Neural cell (in vitro differentiated cells): ENCODE measurements around the gene SBSN. TPM values are rescaled to one million over a fixed set of nuclear protein-coding genes. Genes with fewer than 3 reads are reported as not detected.

Experiments used
- H2AFZ ChIP-seq: fragments of 200-600, 300-800 bp; sonication (generic), shearing (Covaris generic); 2 replicates; pipeline ENCODE4 v1.6.0; 2014; ENCODE audit warnings: low read depth, mild to moderate bottlenecking, antibody characterized with exemption, low read length, moderate library complexity
- H3F3A ChIP-seq: fragments of 200-600 bp; shearing (Covaris generic); 2 replicates; pipeline ENCODE4 v1.6.1; 2016; ENCODE audit warnings: mild to moderate bottlenecking, moderate library complexity, mixed read lengths, antibody characterized with exemption, low read length; ENCODE audit not compliant: insufficient read depth, poor library complexity, severe bottlenecking
- H3K27ac ChIP-seq: fragments of 200-600, 300-800 bp; sonication (generic), shearing (Covaris generic); 2 replicates; pipeline ENCODE4 v1.5.1; 2014; ENCODE audit warnings: mild to moderate bottlenecking, low read length, moderate library complexity
- H3K27me3 ChIP-seq: fragments of 300-800, 200-600 bp; sonication (generic), shearing (Covaris generic); 2 replicates; pipeline ENCODE4 v1.6.0; 2014; ENCODE audit warnings: mild to moderate bottlenecking, low read depth, low read length, moderate library complexity; ENCODE audit not compliant: insufficient read depth
- H3K36me3 ChIP-seq: fragments of 300-800, 200-600 bp; sonication (generic), shearing (Covaris generic); 2 replicates; pipeline ENCODE4 v1.5.1; 2014; ENCODE audit warnings: mild to moderate bottlenecking, antibody characterized with exemption, low read length, moderate library complexity; ENCODE audit not compliant: insufficient read depth
- H3K4me2 ChIP-seq: fragments of 300-800, 200-600 bp; sonication (generic), shearing (Covaris generic); 2 replicates; pipeline ENCODE4 v1.6.0; 2014; ENCODE audit warnings: mild to moderate bottlenecking, low read length
- H3K4me3 ChIP-seq: fragments of 300-800, 200-600 bp; sonication (generic), shearing (Covaris generic); 2 replicates; pipeline ENCODE4 v1.5.1; 2014; ENCODE audit warnings: mild to moderate bottlenecking, low read length, moderate library complexity
- H3K79me2 ChIP-seq: fragments of 200-600 bp; shearing (Covaris generic); replicated peaks from 2 replicates; pipeline ENCODE4 v1.6.0; 2014; ENCODE audit warnings: mild to moderate bottlenecking, low read length, moderate library complexity; ENCODE audit not compliant: insufficient read depth
- H3K9ac ChIP-seq: fragments of 300-800, 200-600 bp; sonication (generic), shearing (Covaris generic); 2 replicates; pipeline ENCODE4 v1.6.1; 2016; ENCODE audit warnings: mild to moderate bottlenecking, low read length, mixed read lengths
- H3K9me2 ChIP-seq: fragments of 200-600 bp; shearing (Covaris generic); 2 replicates; pipeline ENCODE4 v1.6.1; 2016; ENCODE audit warnings: mild to moderate bottlenecking, low read length, mixed read lengths; ENCODE audit not compliant: insufficient read depth
- H3K9me3 ChIP-seq: fragments of 200-600, 300-800 bp; sonication (generic), shearing (Covaris generic); 2 replicates; pipeline ENCODE4 v1.6.1; 2016; ENCODE audit warnings: mild to moderate bottlenecking, mixed run types, low read length, moderate library complexity, mixed read lengths
- H4K20me1 ChIP-seq: fragments of 200-600 bp; shearing (Covaris generic); 2 replicates; pipeline ENCODE4 v1.6.1; 2016; ENCODE audit warnings: mild to moderate bottlenecking, mixed run types; ENCODE audit not compliant: insufficient read depth
- EP300 ChIP-seq: fragments of 450-650 bp; conservative IDR thresholded peaks from 2 replicates; pipeline ENCODE4 v1.6.1; 2014; ENCODE audit warnings: antibody characterized with exemption, mild to moderate bottlenecking, moderate library complexity; ENCODE audit not compliant: poor library complexity, severe bottlenecking
- EZH2 ChIP-seq: fragments of 200-600, 300-800 bp; shearing (Covaris generic), sonication (generic); IDR thresholded peaks from 2 replicates; pipeline ENCODE4 v1.6.1; 2014; ENCODE audit warnings: antibody characterized with exemption, low read length, borderline replicate concordance, mild to moderate bottlenecking; ENCODE audit not compliant: insufficient read depth, poor library complexity, severe bottlenecking
- MXI1 ChIP-seq: fragments of 450-650 bp; conservative IDR thresholded peaks from 2 replicates; pipeline ENCODE4 v1.6.1; 2014; ENCODE audit warnings: antibody characterized with exemption, mild to moderate bottlenecking; ENCODE audit not compliant: poor library complexity, severe bottlenecking
- POLR2AphosphoS5 ChIP-seq: IDR thresholded peaks from 2 replicates; pipeline ENCODE4 v1.6.1; 2012
- RAD21 ChIP-seq: fragments of 450-650 bp; conservative IDR thresholded peaks from 2 replicates; pipeline ENCODE4 v1.6.1; 2014; ENCODE audit warnings: antibody characterized with exemption, mild to moderate bottlenecking, moderate library complexity
- SMC3 ChIP-seq: fragments of 450-650 bp; conservative IDR thresholded peaks from 2 replicates; pipeline ENCODE4 v1.6.1; 2014; ENCODE audit warnings: antibody characterized with exemption, mild to moderate bottlenecking, moderate library complexity; ENCODE audit not compliant: poor library complexity
- TAF1 ChIP-seq: IDR thresholded peaks from 2 replicates; pipeline ENCODE4 v1.6.1; 2012; ENCODE audit warnings: low read depth
- polyA minus RNA-seq: library from RNA; depleted of rRNA, polyadenylated mRNA; stranded (reverse); fragments of >200 nt; gene quantifications from 2 replicates; pipeline ENCODE4 v1.2.3, GENCODE V29; 2014
- polyA plus RNA-seq: library from polyadenylated mRNA; depleted of rRNA; stranded (reverse); fragments of >200 nt; gene quantifications from 2 replicates; pipeline ENCODE4 v1.2.3, GENCODE V29; 2014
- TF ChIP-seq, protein P1 (sequence below): fragments of 450-650 bp; IDR thresholded peaks from 2 replicates; pipeline ENCODE4 v1.5.1; 2014; ENCODE audit warnings: antibody characterized with exemption, mild to moderate bottlenecking, moderate library complexity; ENCODE audit not compliant: poor library complexity, severe bottlenecking
- TF ChIP-seq, protein P2 (sequence below): IDR thresholded peaks from 2 replicates; pipeline ENCODE4 v1.6.1; 2012; ENCODE audit warnings: borderline replicate concordance

Gene SBSN
- polyA plus RNA-seq (not detected in 2 replicates), polyA minus RNA-seq (not detected in 2 replicates)

- Histone ChIP-seq H3K9me2 (no peaks in the 10 kb centered on the region), H2AFZ (no peak within 1 kb of the TSS), H3K27ac (no peak within 1 kb of the TSS), H4K20me1 (no peaks in the 10 kb centered on the region), H3K4me3 (no peak within 1 kb of the TSS), H3F3A (no peaks in the 10 kb centered on the region), H3K79me2 (no peaks in the 10 kb centered on the region), H3K9me3 (no peaks in the 10 kb centered on the region), H3K9ac (no peak within 1 kb of the TSS), H3K27me3 (no peaks in the 10 kb centered on the region), H3K36me3 (no peaks in the 10 kb centered on the region), H3K4me2 (no peak within 1 kb of the TSS)
- TF ChIP-seq, protein P1, sequence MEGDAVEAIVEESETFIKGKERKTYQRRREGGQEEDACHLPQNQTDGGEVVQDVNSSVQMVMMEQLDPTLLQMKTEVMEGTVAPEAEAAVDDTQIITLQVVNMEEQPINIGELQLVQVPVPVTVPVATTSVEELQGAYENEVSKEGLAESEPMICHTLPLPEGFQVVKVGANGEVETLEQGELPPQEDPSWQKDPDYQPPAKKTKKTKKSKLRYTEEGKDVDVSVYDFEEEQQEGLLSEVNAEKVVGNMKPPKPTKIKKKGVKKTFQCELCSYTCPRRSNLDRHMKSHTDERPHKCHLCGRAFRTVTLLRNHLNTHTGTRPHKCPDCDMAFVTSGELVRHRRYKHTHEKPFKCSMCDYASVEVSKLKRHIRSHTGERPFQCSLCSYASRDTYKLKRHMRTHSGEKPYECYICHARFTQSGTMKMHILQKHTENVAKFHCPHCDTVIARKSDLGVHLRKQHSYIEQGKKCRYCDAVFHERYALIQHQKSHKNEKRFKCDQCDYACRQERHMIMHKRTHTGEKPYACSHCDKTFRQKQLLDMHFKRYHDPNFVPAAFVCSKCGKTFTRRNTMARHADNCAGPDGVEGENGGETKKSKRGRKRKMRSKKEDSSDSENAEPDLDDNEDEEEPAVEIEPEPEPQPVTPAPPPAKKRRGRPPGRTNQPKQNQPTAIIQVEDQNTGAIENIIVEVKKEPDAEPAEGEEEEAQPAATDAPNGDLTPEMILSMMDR = no peak
- no peak for TF ChIP-seq SMC3
- TF ChIP-seq POLR2AphosphoS5 = no peak
- no peak for TF ChIP-seq MXI1
- TF ChIP-seq EP300 = no peak
- TF ChIP-seq RAD21 = no peak
- no peak for TF ChIP-seq TAF1
- no peak for TF ChIP-seq EZH2
- TF ChIP-seq, protein P2, sequence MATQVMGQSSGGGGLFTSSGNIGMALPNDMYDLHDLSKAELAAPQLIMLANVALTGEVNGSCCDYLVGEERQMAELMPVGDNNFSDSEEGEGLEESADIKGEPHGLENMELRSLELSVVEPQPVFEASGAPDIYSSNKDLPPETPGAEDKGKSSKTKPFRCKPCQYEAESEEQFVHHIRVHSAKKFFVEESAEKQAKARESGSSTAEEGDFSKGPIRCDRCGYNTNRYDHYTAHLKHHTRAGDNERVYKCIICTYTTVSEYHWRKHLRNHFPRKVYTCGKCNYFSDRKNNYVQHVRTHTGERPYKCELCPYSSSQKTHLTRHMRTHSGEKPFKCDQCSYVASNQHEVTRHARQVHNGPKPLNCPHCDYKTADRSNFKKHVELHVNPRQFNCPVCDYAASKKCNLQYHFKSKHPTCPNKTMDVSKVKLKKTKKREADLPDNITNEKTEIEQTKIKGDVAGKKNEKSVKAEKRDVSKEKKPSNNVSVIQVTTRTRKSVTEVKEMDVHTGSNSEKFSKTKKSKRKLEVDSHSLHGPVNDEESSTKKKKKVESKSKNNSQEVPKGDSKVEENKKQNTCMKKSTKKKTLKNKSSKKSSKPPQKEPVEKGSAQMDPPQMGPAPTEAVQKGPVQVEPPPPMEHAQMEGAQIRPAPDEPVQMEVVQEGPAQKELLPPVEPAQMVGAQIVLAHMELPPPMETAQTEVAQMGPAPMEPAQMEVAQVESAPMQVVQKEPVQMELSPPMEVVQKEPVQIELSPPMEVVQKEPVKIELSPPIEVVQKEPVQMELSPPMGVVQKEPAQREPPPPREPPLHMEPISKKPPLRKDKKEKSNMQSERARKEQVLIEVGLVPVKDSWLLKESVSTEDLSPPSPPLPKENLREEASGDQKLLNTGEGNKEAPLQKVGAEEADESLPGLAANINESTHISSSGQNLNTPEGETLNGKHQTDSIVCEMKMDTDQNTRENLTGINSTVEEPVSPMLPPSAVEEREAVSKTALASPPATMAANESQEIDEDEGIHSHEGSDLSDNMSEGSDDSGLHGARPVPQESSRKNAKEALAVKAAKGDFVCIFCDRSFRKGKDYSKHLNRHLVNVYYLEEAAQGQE = no peak
Observed at GRCh38 chr19:35528218-35529038, at the start of gene SBSN. Gene SBSN (minus strand): TSS chr19:35528311. CDS start chr19:35528281, 30 bp downstream.

- no peaks in the 10 kb centered on the region for H3K36me3 ChIP-seq
- H2AFZ ChIP-seq = no peak overlapping the region
- no peaks in the 10 kb centered on the region for H3K79me2 ChIP-seq
- no peaks in the 10 kb centered on the region for H3K9me3 ChIP-seq
- TF ChIP-seq, protein P2 = no peak
- no peak for TF ChIP-seq TAF1
- TF ChIP-seq, protein P1 = no peak
- no peak for TF ChIP-seq POLR2AphosphoS5
- TF ChIP-seq EZH2 = no peak
- no peak for TF ChIP-seq EP300
- no peak for TF ChIP-seq MXI1
- TF ChIP-seq RAD21 = no peak
- TF ChIP-seq SMC3 = no peak
- no peaks in the 10 kb centered on the region for H3K9me2 ChIP-seq
- no peak overlapping the region for H3K9ac ChIP-seq
- no peaks in the 10 kb centered on the region for H3K27me3 ChIP-seq
- no peak overlapping the region for H3K4me3 ChIP-seq
- H3F3A ChIP-seq = no peaks in the 10 kb centered on the region
- H3K27ac ChIP-seq = no peak overlapping the region
- H3K4me2 ChIP-seq = no peak overlapping the region
- H4K20me1 ChIP-seq = no peaks in the 10 kb centered on the region
Observed at GRCh38 chr19:35571406-35571965, 43.4 kb upstream of the SBSN start.
